PC-3 (cell line): Measurements from ENCODE around the gene RER1.

Experiments
- CTCF ChIP-seq: fragments of 300-600 bp; sonication (generic); conservative IDR thresholded peaks from 2 replicates; pipeline ENCODE4 v1.5.1; 2017; ENCODE audit warnings: antibody characterized with exemption, low read depth, mild to moderate bottlenecking, low read length
- EZH2 ChIP-seq: fragments of 300-600 bp; sonication (generic); IDR thresholded peaks from one replicate; pipeline ENCODE4 v1.6.1; 2017; ENCODE audit warnings: antibody characterized with exemption, mild to moderate bottlenecking, low read length; ENCODE audit not compliant: unreplicated experiment
- EZH2phosphoT487 ChIP-seq: fragments of 300-600 bp; sonication (generic); IDR thresholded peaks from 2 replicates; pipeline ENCODE4 v1.6.1; 2018; ENCODE audit warnings: mild to moderate bottlenecking, antibody characterized with exemption, low read length, borderline replicate concordance

DNA sequence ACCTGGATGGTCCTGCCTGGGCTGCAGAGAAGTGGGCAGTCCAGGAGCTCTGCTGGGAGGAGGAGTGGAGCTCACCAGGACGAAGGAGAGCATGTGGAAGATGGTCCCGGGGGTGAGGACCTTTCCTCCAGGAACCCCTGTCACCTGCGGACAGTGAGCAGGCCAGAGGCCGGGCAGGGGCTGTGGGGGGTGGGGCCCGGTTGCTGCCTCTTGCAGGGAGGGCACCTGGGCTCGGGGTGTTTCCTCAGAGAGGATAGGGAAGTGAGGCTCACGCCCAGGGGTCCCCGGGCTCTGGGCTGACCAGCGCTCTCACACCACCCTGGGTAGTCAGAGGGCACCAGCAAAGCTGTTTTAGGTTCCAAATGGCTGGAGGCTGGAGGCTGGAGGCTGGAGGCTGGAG is 43.5 kb downstream of the RER1 start:
- TF ChIP-seq CTCF (no peak), EZH2 (no peak), EZH2phosphoT487 (no peak)
